Measurements from ENCODE around the gene PER1. TPM values are rescaled to one million over a fixed set of nuclear protein-coding genes. Genes with fewer than 3 reads are reported as not detected.

PER1 gene
- total and polyA plus RNA-seq, 2 of the 13 experiments (the other 11 are each of a cell fraction or from before 2014, with no cell fraction given), result 2.6 to 3.6 TPM

- 0 out of 2 replicates have a peak, but pooled peaks have one; percentile 38 for TF ChIP-seq ATF5 (CRISPR knock-in tag; IDR thresholded peaks at IDR 0.05; ENCODE audit: low read depth)
- TF ChIP-seq ZNF367 (CRISPR knock-in tag; IDR thresholded peaks at IDR 0.05; ENCODE audit: borderline replicate concordance), result no peak
- no peak for TF ChIP-seq ZNF430 (CRISPR knock-in tag; IDR thresholded peaks at IDR 0.05)
- TF ChIP-seq CHD4 (IDR thresholded peaks at IDR 0.05; ENCODE audit: borderline replicate concordance, low read length), result no peak; the same call in 1 of the 2 replicates
- TF ChIP-seq GLMP (CRISPR knock-in tag; IDR thresholded peaks at IDR 0.05; ENCODE audit: borderline replicate concordance), result 0 out of 2 replicates have a peak, but pooled peaks have one; percentile 50
- TF ChIP-seq ZSCAN22 (CRISPR knock-in tag; IDR thresholded peaks at IDR 0.05), result 0 out of 2 replicates have a peak, but pooled peaks have one; percentile 46
- no peak for TF ChIP-seq ZNF562 (CRISPR knock-in tag; IDR thresholded peaks at IDR 0.05; ENCODE audit: borderline replicate concordance)
- no peak for TF ChIP-seq ZNF224 (CRISPR knock-in tag; IDR thresholded peaks at IDR 0.05)
- 0 out of 2 replicates have a peak, but pooled peaks have one; percentile 65 for TF ChIP-seq ZNF737 (CRISPR knock-in tag; IDR thresholded peaks at IDR 0.05; ENCODE audit: borderline replicate concordance)
- no peak for TF ChIP-seq AKNA (CRISPR knock-in tag; IDR thresholded peaks at IDR 0.05; ENCODE audit: borderline replicate concordance)
- TF ChIP-seq MBD4 (IDR thresholded peaks at IDR 0.05; ENCODE audit: borderline replicate concordance, low read length), result no peak
- TF ChIP-seq STAT6 (CRISPR knock-in tag; IDR thresholded peaks at IDR 0.05; ENCODE audit: borderline replicate concordance), result no peak
- no peak for TF ChIP-seq ZNF567 (CRISPR knock-in tag; IDR thresholded peaks at IDR 0.05; ENCODE audit: borderline replicate concordance)
- no peak for TF ChIP-seq ZFP36L1 (CRISPR knock-in tag; IDR thresholded peaks at IDR 0.05)
- no peak for TF ChIP-seq SRSF4 (IDR thresholded peaks at IDR 0.05; ENCODE audit: low read depth, low read length, poor library complexity, severe bottlenecking)
- TF ChIP-seq ZNF564 (CRISPR knock-in tag; IDR thresholded peaks at IDR 0.05), result no peak
- 0 out of 2 replicates have a peak, but pooled peaks have one; percentile 37 for TF ChIP-seq ZNF446 (CRISPR knock-in tag; IDR thresholded peaks at IDR 0.05)
- no peak for TF ChIP-seq CAMTA2 (CRISPR knock-in tag; IDR thresholded peaks at IDR 0.05; ENCODE audit: borderline replicate concordance)
- no peak for TF ChIP-seq FOXA3 (CRISPR knock-in tag; IDR thresholded peaks at IDR 0.05)
- no peak for TF ChIP-seq MIXL1 (CRISPR knock-in tag; IDR thresholded peaks at IDR 0.05)
- TF ChIP-seq ZNF431 (CRISPR knock-in tag; IDR thresholded peaks at IDR 0.05; ENCODE audit: borderline replicate concordance, low read depth), result peak; percentile 85; the same call in 1 of the 2 replicates
These were observed 34.2 kb upstream of the PER1 start (continued) for GRCh38 chr17:8186446-8186786.

All from HepG2 (cell line).